ENCODE data around the gene NEUROD1. TPM values are rescaled to one million over a fixed set of nuclear protein-coding genes. Genes with fewer than 3 reads are reported as not detected.

NEUROD1 gene
- total RNA-seq, 2 experiments from 2014 or later = not detected

DNA sequence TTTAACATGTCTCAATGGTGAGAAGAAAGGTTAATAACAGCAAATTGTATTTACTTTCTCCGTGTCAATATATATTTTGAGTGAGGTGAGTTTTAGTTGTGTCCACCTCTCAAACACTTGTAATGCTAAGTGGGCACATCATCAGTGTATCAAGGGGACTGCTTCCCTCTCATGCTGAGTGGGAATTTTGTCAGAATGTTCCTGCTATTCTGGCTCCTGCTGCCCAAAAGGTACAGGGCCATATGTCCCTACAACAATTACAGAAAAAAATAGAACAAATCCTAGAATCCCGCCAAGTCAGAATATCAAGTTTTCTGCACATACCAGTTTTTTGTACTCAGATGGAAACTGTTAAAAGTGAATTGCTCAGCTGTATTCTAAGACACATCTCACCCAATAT lies 18.0 kb downstream of the NEUROD1 start:
- H3K27ac ChIP-seq (ENCODE audit: low read depth, low read length, poor library complexity, severe bottlenecking) = no peak overlapping the region
- ChIA-PET POLR2A (interaction anchor here (0.8 to 1.3 kb wide), 2 partner anchors 23 to 224 kb away, joined by 3 to 4 read pairs; no protein-coding TSS in a partner anchor), CTCF (ENCODE audit: unreplicated experiment) (no interaction called here)
- no peak overlapping the region for H3K4me3 ChIP-seq (ENCODE audit: low read depth, low read length, poor library complexity, severe bottlenecking)
- no peaks in the 10 kb centered on the region for H3K9me2 ChIP-seq (ENCODE audit: insufficient read depth, low read length)
- no peaks in the 10 kb centered on the region for H4K20me1 ChIP-seq (ENCODE audit: insufficient read depth, low read length)
- no TSS peak for BruUV-seq (replicated peaks)
- H3K36me3 ChIP-seq (ENCODE audit: insufficient read depth, low read length) = no peaks in the 10 kb centered on the region
- DNase-seq (ENCODE audit: low spot score) = no peak
- intact Hi-C loops (cut with micrococcal nuclease; ENCODE audit: unreplicated experiment) = no loop called here
- TF ChIP-seq, protein P1, sequence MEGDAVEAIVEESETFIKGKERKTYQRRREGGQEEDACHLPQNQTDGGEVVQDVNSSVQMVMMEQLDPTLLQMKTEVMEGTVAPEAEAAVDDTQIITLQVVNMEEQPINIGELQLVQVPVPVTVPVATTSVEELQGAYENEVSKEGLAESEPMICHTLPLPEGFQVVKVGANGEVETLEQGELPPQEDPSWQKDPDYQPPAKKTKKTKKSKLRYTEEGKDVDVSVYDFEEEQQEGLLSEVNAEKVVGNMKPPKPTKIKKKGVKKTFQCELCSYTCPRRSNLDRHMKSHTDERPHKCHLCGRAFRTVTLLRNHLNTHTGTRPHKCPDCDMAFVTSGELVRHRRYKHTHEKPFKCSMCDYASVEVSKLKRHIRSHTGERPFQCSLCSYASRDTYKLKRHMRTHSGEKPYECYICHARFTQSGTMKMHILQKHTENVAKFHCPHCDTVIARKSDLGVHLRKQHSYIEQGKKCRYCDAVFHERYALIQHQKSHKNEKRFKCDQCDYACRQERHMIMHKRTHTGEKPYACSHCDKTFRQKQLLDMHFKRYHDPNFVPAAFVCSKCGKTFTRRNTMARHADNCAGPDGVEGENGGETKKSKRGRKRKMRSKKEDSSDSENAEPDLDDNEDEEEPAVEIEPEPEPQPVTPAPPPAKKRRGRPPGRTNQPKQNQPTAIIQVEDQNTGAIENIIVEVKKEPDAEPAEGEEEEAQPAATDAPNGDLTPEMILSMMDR (conservative IDR thresholded peaks at IDR 0.05; ENCODE audit: low read length) = no peak
- no peak for TF ChIP-seq EZH2phosphoT487 (IDR thresholded peaks at IDR 0.05; ENCODE audit: borderline replicate concordance, low read depth, low read length)
- no peaks in the 10 kb centered on the region for H3K9me3 ChIP-seq (ENCODE audit: low read length)
- no peak overlapping the region for H3K4me2 ChIP-seq (ENCODE audit: low read length)
- H2AFZ ChIP-seq (ENCODE audit: low read length) = no peak overlapping the region
- H3K79me2 ChIP-seq (ENCODE audit: insufficient read depth, low read depth, low read length) = no peaks in the 10 kb centered on the region
- H3K4me1 ChIP-seq (ENCODE audit: insufficient read depth, low read length, poor library complexity, severe bottlenecking) = no peaks in the 10 kb centered on the region

DNA sequence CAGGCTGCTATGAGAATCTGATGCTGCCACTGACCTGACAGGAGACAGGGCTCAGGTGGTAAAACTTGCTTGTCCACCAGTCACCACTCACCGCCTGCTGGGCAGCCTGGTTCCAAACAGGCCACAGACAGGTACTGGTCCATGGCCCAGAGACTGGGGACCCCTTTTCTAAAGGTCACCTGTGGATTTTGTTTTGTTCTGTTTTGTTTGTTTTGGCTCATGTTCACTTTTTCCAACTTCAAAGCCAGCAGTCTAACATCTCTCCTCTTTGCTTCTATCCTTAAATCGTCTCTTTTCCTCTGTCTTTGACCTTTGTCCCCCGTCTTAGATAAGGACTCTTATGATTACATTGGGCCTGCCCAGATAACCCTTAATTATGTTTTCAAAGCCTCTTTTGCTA lies 20.1 kb downstream of the NEUROD1 start:
- Histone ChIP-seq H3K4me2 (ENCODE audit: low read length) (no peak overlapping the region), H3K79me2 (ENCODE audit: insufficient read depth, low read depth, low read length) (no peaks in the 10 kb centered on the region), H3K9me2 (ENCODE audit: insufficient read depth, low read length) (no peaks in the 10 kb centered on the region), H3K4me3 (ENCODE audit: low read depth, low read length, poor library complexity, severe bottlenecking) (no peak overlapping the region), H3K4me1 (ENCODE audit: insufficient read depth, low read length, poor library complexity, severe bottlenecking) (no peaks in the 10 kb centered on the region), H2AFZ (ENCODE audit: low read length) (no peak overlapping the region), H3K36me3 (ENCODE audit: insufficient read depth, low read length) (no peaks in the 10 kb centered on the region), H3K27ac (ENCODE audit: low read depth, low read length, poor library complexity, severe bottlenecking) (no peak overlapping the region), H3K9me3 (ENCODE audit: low read length) (no peaks in the 10 kb centered on the region), H4K20me1 (ENCODE audit: insufficient read depth, low read length) (no peaks in the 10 kb centered on the region)
- POLR2A ChIA-PET = interaction anchor here (1.4 kb wide), 1 partner anchor 14 kb away, joined by 3 read pairs; no protein-coding TSS in a partner anchor
- TF ChIP-seq, protein P1 (conservative IDR thresholded peaks at IDR 0.05; ENCODE audit: low read length) = no peak
- no peak for TF ChIP-seq EZH2phosphoT487 (IDR thresholded peaks at IDR 0.05; ENCODE audit: borderline replicate concordance, low read depth, low read length)
- DNase-seq (ENCODE audit: low spot score) = no peak
- CTCF ChIA-PET (ENCODE audit: unreplicated experiment) = no interaction called here
- no TSS peak for BruUV-seq (replicated peaks)
- intact Hi-C loops (cut with micrococcal nuclease; ENCODE audit: unreplicated experiment) = no loop called here

DNA sequence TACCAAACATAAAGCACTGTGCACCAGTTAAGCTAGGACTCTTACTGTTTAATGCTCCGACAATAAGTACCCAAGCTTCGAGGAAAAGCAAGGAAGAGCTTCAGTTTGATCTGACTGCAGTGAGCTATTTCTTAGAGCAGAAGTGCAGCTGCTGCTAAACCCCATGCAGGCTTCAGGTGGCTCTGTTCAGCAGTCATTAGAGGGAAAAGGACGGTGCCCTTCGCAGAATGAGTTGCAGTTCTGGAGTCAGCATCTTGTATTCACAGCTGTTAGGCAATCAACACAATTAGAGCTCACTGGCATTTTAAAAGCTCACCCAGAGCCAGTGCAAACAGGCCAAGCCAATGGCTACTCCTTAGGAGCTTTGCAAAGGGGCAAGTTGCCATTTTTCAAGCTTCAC lies 21.9 kb downstream of the NEUROD1 start:
- TF ChIP-seq, protein P1 (conservative IDR thresholded peaks at IDR 0.05; ENCODE audit: low read length) = no peak
- no peak for TF ChIP-seq EZH2phosphoT487 (IDR thresholded peaks at IDR 0.05; ENCODE audit: borderline replicate concordance, low read depth, low read length)
- no peak overlapping the region for H3K4me2 ChIP-seq (ENCODE audit: low read length)
- intact Hi-C loops (cut with micrococcal nuclease; ENCODE audit: unreplicated experiment) = no loop called here
- no peaks in the 10 kb centered on the region for H4K20me1 ChIP-seq (ENCODE audit: insufficient read depth, low read length)
- DNase-seq (ENCODE audit: low spot score) = no peak
- H3K4me3 ChIP-seq (ENCODE audit: low read depth, low read length, poor library complexity, severe bottlenecking) = no peak overlapping the region
- H3K36me3 ChIP-seq (ENCODE audit: insufficient read depth, low read length) = no peaks in the 10 kb centered on the region
- no TSS peak for BruUV-seq (replicated peaks)
- H3K4me1 ChIP-seq (ENCODE audit: insufficient read depth, low read length, poor library complexity, severe bottlenecking) = no peaks in the 10 kb centered on the region
- no peaks in the 10 kb centered on the region for H3K9me2 ChIP-seq (ENCODE audit: insufficient read depth, low read length)
- POLR2A ChIA-PET = interaction anchor here (0.5 to 1.6 kb wide), 8 partner anchors 10 to 699 kb away, joined by 3 to 7 read pairs (median 4); no protein-coding TSS in a partner anchor
- H3K9me3 ChIP-seq (ENCODE audit: low read length) = no peaks in the 10 kb centered on the region
- no peak overlapping the region for H3K27ac ChIP-seq (ENCODE audit: low read depth, low read length, poor library complexity, severe bottlenecking)
- H3K79me2 ChIP-seq (ENCODE audit: insufficient read depth, low read depth, low read length) = no peaks in the 10 kb centered on the region
- no peak overlapping the region for H2AFZ ChIP-seq (ENCODE audit: low read length)
- CTCF ChIA-PET (ENCODE audit: unreplicated experiment) = interaction anchor here (1.4 kb wide), 1 partner anchor 72 kb away, joined by 4 read pairs; no protein-coding TSS in a partner anchor

Measured in OCI-LY7 (cell line).